Left ventricle myocardium inferior (tissue), 1 donor: ENCODE measurements around the gene MED10. TPM values are rescaled to one million over a fixed set of nuclear protein-coding genes. Genes with fewer than 3 reads are reported as not detected.
"Not testable (repeated sequence)": the region's sequence is repeated elsewhere in the genome, so short reads cannot be mapped to it uniquely, and the experiment has no call there.

Source experiments
- DNase-seq: peaks from one replicate; pipeline ENCODE4 v3.0.0-alpha.2; 2020
- H3K27ac ChIP-seq: fragments of 200-600 bp; replicated peaks from 2 replicates; pipeline ENCODE4 v1.8.0; 2021
- H3K27me3 ChIP-seq: fragments of 200-600 bp; 2 replicates; pipeline ENCODE4 v1.8.0; 2021; ENCODE audit warnings: low read depth
- H3K36me3 ChIP-seq: fragments of 200-600 bp; 2 replicates; pipeline ENCODE4 v1.8.0; 2021
- H3K4me1 ChIP-seq: fragments of 200-600 bp; 2 replicates; pipeline ENCODE4 v1.8.0; 2021
- H3K4me3 ChIP-seq: fragments of 200-600 bp; 2 replicates; pipeline ENCODE4 v1.8.0; 2021; ENCODE audit warnings: mild to moderate bottlenecking, moderate library complexity
- H3K9me3 ChIP-seq: fragments of 200-600 bp; replicated peaks from 2 replicates; pipeline ENCODE4 v1.8.0; 2021
- CTCF ChIP-seq: fragments of 200-600 bp; IDR thresholded peaks from 2 replicates; pipeline ENCODE4 v1.8.0; 2021; ENCODE audit warnings: antibody characterized with exemption, mild to moderate bottlenecking, borderline replicate concordance
- intact Hi-C: fragments of 100-400 bp; cut with micrococcal nuclease; formaldehyde crosslinking; loops from one replicate; pipeline ENCODE4 v1.11.0; 2022
- total RNA-seq: library from RNA; stranded (reverse); fragmentation: NEBNext Ultra II Directional; extraction: Animal tissue kit (Norgen Biotek cat#: 25700); gene quantifications from one replicate; pipeline ENCODE4 v1.2.1, GENCODE V29; 2021
- donor health status: DM: no; HTN: yes; CAD: no; lungs with severe emphysema.

The MED10 gene
- total RNA-seq, 1 donor from 2014 or later, result 26.3 TPM

GRCh38 chr5:6365142-6365976 lies 13.0 kb downstream of the MED10 start:
- Histone ChIP-seq H3K36me3 (peaks cover 52% of the 10 kb centered on the region), H3K4me1 (no peaks in the 10 kb centered on the region), H3K9me3 (peaks cover 2% of the 10 kb centered on the region), H3K4me3 (no peak overlapping the region), H3K27me3 (no peaks in the 10 kb centered on the region), H3K27ac (no peak overlapping the region)
- intact Hi-C loops, result no loop called here
- TF ChIP-seq CTCF, result no peak
- no peak for DNase-seq

- H3K4me1 ChIP-seq, intact Hi-C loops, H3K27ac ChIP-seq, H3K4me3 ChIP-seq, H3K9me3 ChIP-seq, DNase-seq, H3K27me3 ChIP-seq: not testable (repeated sequence)
- peaks cover 39% of the 10 kb centered on the region for H3K36me3 ChIP-seq
Observed at GRCh38 chr5:6363454-6364011, 14.8 kb downstream of the MED10 start.

GRCh38 chr5:6362846-6363245 lies 15.5 kb downstream of the MED10 start:
- no peak overlapping the region for H3K27ac ChIP-seq
- H3K9me3 ChIP-seq, result peaks cover 2% of the 10 kb centered on the region
- no peak for DNase-seq
- intact Hi-C loops, result no loop called here
- H3K4me1 ChIP-seq, result no peaks in the 10 kb centered on the region
- H3K36me3 ChIP-seq, result peaks cover 41% of the 10 kb centered on the region
- no peaks in the 10 kb centered on the region for H3K27me3 ChIP-seq
- TF ChIP-seq CTCF, result no peak
- H3K4me3 ChIP-seq, result no peak overlapping the region

GRCh38 chr5:6361101-6361500 lies 17.2 kb downstream of the MED10 start:
- H3K27me3 ChIP-seq, result no peaks in the 10 kb centered on the region
- H3K4me1 ChIP-seq, result no peaks in the 10 kb centered on the region
- no peak overlapping the region for H3K27ac ChIP-seq
- DNase-seq, result no peak
- no peak for TF ChIP-seq CTCF
- H3K9me3 ChIP-seq, result peaks cover 2% of the 10 kb centered on the region
- intact Hi-C loops, result no loop called here
- peaks cover 40% of the 10 kb centered on the region for H3K36me3 ChIP-seq
- H3K4me3 ChIP-seq, result no peak overlapping the region

GRCh38 chr5:6360323-6361072 lies 17.8 kb downstream of the MED10 start:
- intact Hi-C loops, result no loop called here
- no peaks in the 10 kb centered on the region for H3K4me1 ChIP-seq
- no peaks in the 10 kb centered on the region for H3K27me3 ChIP-seq
- peaks cover 34% of the 10 kb centered on the region for H3K36me3 ChIP-seq
- TF ChIP-seq CTCF, result no peak
- no peak for DNase-seq
- peaks cover 2% of the 10 kb centered on the region for H3K9me3 ChIP-seq
- no peak overlapping the region for H3K27ac ChIP-seq
- H3K4me3 ChIP-seq, result no peak overlapping the region
